CD4-positive, alpha-beta T cell treated with Interleukin-4 for 4 hours (primary cell): Measurements from ENCODE around the gene SPRED2.

ENCODE experiments used
- DNase-seq: peaks from one replicate; pipeline ENCODE4 v3.0.0-alpha.2; 2020

Gene SPRED2

DNA sequence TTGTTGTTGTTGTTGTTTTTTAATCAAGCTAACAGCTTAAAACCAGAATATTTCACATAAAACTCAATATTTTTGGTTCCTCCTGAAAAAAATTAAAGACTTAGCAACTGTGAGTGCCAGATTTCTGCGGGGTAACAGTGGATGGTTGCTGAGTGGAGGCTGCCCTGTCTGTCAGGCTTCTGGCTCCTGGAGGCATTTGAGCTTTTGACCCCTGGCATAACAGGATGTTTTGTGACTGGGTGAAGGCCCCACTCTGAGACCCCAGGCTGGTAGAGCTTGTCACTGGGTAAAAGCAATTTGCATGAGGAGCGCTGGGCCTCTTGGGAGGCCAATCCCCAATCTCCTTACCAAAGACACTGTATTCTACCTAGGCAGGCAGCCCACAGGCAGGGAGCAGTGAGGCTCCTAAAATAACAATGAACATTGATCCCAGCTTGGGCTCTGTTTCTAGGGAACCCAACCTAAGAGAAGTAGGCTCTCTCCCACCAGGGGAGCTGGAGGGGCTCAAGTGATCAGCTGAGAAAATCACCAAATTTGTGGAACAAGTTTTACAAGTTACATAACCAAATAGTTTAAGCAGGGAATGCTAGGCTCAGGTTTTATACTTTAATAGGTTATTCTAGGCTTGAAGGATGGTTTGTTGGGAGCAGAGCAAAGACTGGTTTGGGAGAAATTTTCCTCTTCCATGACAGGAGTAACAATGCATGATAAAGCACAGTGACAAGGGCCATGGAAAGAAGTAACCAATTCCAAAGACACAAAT lies 5.9 kb upstream of the SPRED2 start:
- DNase-seq: no peak

DNA sequence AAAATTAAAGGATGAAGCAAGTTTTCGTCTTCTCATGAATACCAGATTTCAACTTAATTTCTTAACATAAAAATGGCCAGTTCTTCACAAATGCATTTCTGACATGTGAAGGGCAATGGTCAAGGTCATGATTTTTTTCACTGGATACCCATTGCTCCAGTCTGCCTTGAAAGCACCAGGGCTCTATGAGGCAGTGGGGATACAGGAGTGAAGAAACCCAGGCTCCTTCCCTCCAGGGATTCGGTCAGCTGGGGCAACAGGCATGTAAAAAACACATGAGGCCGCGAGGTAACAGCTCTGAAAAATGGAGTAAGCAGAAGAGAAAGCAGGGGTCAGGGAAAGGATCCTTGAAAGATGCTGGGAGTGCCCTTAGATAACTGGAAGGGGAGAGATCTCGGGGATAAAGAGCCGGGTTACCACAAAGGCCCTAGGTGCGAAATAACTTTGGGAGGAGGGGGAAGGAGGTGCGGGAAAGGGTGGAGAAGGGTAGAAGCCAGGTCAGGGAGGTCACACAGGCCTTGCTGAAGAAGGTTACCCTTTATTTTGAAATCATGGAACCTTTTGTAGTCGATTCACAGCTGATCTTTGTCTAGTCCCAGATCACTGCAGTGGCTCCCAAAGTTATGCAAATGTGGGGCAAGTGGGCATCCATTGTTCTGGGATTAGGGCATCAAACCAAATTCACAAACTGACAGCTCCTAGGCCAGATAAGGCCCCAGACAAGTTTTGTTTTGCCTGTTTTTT lies 5.2 kb upstream of the SPRED2 start:
- DNase-seq: no peak

DNA sequence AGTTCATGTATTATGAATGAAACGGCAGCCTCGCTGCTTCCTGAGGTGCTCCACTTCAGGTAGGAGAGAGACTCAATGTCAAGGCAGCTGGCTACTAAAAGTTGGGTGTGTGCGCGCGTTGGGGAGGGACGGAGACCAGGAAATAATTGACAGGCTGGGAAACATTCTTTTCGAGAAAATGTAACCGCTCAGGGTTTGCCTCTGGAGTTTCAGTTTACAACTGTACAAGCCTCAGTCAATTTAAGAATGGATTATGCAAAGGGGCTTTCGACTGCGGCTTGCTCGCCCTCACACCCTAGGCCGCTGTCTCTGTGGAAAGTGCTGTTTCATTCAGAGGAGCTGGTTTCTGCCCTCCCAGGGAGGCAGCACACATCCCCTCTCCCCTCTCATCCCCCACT lies 4.4 kb upstream of the SPRED2 start:
- DNase-seq: no peak

DNA sequence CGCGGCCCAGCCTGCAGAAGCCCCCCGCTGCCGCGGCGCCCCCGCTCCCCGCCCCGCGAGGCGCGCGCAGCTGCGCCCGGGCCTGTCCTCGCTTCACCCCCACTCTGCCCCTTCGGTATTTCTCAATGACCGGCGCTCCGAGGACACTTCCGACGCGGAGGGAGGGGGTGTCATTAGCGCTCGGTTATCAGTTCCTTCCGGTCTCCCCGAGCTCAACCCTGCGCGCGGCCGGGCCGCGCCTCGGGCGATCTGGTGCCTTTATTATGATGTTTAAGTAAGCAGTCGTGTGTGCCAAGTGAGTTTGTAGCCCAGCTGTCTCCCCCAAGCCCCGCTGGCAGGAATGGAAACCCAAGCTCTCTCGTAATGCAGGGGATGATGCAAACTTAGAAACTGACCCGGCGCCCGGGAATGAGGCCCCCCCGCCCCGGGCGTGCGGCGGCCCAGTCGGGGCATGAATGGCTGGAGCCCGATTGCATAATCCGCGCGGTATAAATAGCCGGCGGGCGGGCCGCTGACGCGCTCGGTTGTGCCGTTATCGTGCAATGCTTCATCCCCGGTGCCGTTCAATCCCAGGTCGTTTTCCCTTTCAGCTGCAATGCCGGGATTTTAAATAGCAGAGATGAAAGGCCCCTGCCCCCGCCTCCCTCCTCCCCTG lies 3.9 kb upstream of the SPRED2 start:
- DNase-seq: peak; percentile 24

DNA sequence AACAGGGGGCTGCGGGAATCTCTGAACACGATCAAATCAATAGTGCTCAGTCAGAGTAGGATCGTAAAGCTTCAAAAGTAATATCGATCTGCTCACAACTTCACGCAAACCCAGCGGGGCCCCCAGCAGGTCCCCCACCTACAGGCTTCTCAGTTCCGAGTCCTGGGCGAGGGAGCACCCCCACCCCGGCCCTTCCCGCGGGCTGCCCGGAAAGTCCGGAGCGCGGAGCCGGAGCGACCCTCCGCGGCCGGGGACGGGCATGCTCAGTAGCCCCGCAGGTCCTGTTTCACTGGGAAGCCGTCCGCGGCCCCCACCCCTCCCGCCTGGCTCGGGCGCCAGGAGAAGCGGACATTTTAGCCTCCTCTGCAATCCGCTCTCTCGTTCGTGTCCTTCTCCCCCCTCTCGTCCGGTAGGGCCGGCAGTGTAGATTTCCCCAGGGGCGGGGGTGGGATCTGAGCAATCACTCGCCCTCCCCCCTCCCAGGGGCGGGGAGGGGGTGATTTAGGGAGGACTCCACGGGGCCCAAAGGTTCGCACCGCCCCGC lies 3.3 kb upstream of the SPRED2 start:
- peak; percentile 17 for DNase-seq

DNA sequence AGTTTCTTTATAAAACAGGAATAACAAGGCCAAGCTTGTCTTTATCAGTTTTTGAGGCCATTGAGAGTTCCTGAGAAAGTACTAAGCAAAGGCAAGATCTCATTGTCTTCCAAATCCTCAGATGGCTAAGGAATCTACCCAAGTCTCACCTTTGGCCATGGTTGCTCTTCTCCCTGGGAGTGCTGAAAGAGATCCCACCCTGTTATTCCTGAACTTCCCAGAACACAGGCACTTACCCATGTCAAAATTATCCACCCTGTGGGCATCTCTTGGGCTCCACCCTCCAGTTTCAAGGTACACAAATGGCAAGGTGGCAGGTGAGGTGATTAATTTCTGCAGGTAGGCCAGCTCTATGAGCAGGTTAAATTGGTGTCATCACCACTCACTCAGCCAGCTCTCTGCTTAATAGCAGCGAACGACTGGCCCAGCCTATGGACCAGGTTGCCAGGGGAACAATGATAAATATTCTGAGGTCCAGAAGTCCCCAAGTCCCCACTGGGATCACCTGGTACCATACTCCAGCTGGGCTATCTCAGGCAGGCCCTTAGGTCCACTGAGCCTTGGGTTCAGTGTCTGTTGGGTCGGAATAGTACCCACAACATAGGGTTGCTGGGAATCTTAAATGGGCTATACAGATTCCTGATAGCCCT lies 2.3 kb upstream of the SPRED2 start:
- no peak for DNase-seq

DNA sequence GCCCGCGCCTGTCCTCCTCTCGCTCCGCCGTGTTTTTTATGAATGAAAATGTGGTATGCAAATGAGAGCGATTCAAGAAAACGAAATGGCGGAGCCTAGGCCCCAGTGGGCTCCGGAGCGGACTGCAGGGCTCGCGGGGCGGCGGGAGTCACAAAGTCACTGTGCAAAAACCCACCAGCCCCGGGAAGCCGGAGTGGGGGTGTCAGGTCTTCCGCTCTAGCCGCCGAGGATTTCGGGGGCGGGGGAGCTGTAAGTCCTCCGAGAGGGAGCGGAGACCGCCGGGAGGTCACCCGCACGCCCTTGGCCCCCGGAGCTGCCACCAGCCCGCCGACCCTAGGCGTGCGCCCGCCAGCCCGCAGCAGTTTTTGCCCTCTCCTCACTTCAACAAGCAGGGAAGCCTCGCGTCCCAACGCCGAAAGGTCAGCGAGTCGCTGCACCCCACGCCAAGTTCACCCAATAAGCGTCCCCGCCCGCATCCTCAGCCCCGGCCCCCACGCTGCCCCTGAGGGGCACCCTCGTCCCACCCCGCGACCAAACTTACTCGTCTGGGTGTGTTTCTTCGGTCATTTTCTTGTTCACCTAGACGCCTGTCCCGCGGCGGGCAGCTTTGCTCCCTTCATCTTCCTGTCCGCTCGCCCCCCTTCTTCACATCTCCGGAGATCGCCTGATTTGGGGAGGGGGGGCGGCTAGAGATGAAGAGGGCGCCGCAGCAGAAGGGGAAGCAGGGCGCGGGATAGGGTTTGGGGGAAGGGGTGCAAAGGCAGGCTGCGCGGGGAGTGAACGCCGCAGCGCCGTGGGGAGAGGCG lies 775 bp downstream of the SPRED2 start:
- DNase-seq: peak; percentile 55

DNA sequence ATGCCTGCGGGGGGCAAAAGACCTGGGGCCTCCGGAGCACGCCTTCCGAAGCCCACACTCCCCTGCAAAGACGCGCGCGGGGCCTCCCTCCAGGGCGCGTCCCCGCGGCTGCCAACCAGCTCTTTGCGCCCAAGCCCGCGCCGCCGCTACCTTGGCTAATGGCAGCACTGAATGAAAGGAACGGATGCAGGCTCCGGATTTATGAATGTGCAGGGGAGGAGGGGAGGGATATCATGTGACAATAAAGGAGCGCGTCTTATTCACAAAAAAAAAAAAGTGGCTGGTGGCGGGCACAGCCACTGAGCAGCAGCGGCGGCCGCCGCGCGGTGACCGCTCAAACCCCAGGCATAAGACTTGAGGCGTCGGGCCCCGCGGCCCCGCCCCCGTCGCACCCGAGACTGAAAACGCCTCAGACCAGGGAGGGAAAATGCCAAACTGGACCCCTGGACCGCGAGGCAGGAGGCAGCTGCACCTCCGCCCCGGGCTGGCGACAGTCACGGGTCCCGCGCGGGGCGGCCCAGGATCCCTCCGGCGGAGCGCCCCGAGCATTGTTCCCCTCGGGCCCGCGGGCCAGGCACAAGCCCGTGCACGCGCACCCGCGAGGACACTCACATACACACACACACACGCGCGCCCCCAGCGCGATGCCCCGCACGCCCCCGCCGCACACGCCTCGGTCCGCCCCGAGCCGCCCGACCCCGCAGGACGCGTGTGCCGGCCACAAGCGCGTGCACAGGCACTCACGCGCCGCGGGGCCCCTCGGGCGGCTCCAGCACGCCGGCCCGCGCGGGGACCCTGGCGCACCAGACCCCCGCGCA lies 1.6 kb downstream of the SPRED2 start:
- DNase-seq: peak; percentile 59

DNA sequence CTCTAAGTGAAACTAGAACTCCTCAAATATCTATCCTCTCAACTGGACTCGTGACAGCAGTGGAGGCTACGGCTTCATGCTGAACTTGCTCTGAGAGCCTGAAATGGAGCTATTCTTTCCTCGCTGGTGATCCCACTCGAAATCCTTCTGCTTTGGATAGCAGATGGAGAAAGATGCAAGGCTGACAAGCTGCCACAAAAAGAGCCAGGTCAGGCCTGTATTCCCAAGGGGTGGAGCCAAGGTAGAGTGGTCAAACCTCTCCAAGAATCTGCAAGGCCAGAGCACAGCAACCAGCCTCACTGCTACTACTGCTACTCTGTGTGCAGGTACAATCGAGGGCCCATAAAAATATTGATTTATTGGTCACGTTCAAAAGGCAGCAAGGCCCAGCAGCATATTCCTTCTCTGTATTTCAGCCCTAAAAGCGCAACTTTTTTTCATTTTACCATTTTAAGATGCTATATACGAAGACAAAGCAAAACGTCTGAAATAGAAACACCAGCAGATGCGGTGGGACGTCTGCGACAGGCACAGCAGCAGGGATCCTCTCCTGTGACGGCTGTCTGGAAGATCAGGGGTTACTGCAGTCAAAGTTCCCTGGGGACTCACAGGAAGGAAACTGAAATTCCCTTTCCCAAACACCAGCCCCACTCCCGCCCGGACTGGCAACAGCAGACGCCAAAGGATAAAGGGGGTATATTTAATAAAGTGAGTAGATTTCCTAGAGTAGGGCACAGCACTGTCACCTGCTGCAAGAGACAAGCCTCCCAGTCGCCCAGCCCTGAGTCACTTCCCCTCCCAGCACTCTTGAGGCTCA lies 2.4 kb downstream of the SPRED2 start:
- no peak for DNase-seq

DNA sequence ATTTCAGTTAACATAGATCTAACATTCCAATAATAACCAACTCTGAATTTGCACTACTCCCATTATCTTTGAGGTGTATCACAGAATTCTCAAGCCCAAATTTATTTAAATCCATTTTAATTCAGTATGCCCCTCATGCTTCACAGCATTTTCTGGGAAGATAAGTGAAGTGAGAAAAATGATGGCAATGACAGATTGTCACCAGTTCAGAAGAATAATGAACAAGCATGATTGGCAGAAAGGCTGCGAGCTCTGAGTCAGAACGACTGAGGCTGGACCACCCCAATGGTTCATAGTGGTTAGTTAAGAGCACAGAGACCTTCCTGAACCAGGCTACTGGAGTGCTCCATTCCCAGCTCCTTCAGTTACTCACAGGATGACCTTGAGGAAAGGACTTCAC lies 4.9 kb downstream of the SPRED2 start:
- DNase-seq: no peak

DNA sequence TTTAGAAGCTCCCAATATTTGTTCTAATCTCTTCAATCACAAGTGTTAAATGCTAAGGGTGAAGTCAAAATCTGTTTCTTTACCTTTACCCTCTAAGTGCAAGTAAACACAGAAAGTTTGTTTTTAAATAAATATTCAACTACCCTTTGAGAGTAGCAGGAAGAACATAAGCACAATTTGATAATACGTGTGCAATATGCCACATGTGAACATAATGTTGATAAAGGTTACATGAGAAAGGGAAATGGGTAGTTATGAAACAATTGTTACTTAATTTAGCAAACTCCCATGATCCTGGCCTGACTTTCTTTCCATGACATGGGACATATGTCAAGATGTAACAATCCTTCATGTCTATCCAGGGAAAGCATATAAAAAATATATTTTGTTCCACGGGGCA lies 7.1 kb downstream of the SPRED2 start:
- DNase-seq: no peak

DNA sequence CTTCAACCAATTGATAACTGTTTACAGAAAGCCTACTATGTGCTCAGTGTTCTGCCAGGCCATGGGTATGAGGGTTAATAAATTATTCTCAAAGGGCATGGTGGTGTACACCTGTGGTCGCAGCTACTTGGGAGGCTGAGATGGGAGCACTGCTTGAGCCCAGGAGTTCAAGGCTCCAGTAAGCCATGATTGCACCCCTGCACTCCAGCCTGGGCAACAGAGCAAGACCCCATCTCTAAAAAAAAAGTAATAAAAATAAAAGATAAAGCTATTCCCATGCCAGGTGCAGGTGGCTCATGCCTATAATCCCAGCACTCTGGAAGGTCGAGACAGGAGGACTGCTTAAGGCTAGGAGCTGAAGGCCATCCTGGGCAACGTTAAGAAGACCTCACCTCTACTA lies 8.0 kb downstream of the SPRED2 start:
- DNase-seq: no peak

DNA sequence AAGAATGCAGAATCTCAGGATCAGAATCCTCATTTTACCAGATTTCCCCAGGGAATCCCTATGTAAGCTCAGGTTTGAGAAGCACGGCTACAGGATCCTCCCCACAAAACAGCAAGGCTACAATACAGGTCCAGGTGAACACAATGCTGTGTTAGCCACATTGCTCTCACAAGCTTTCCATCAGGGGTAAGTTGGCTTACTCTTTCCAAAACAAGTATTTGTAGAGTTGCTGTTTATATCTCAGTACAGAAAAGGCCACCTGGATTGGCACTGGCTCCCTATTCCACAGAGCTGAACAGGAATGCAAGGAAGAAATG lies 11.0 kb downstream of the SPRED2 start:
- no peak for DNase-seq

DNA sequence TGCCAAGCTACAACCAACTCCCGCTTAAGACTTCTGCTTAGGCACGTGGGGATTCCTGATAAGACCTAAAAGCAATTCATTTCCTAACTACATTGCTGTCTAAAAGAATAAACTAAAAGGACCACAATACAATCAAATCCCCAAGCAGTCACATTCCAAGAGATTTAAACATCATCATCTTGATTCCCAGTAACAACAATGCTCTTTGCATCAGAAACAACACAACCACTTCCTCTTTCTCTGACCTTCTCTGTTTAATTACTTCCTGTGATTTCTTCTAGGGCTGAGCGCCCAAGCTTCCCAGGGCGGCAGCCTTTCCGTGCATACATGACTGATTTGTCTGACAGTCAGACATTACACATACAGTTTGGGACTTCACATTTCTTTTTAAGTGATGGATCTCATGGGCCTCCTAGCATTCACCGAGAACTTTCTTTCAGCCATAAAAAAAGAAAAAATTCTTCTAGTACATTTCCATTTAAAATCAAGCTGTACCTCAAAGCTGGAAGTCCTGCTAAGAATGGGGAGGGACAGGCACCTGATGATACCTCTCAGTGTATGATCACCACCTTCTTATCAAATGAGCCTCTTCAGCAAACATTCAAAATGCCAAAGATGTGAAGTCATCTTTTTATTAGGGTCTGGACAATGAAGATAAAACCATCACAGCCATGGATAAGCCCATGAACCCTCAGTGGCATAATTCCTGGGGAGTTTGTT lies 11.5 kb downstream of the SPRED2 start:
- no peak for DNase-seq

DNA sequence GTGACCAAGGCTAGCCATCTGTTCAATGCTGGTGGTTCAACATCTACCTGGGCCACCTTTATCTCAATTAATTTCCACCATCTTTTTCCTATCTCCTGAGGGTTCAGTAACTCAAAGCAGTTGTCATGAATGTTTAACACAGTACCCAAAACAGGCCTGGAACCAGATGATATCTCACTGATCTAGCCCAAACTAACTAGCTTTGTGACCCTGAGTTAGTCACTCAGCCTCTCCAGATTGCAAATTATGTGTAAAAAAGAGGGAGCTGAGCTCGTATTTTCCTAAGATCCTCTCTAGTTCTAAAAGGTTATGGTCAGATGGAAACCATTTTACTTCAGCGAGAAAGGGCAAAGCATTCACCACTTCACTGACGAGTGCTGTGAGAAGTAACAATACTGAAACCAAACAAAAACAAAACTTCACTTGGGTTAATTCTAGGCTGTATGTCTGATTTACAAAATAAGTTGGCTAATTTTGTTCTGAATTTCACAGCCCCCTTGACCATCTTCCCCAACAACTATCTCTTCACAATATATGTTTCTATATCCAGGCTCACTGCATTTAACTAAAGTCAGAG lies 14.8 kb downstream of the SPRED2 start:
- no peak for DNase-seq

DNA sequence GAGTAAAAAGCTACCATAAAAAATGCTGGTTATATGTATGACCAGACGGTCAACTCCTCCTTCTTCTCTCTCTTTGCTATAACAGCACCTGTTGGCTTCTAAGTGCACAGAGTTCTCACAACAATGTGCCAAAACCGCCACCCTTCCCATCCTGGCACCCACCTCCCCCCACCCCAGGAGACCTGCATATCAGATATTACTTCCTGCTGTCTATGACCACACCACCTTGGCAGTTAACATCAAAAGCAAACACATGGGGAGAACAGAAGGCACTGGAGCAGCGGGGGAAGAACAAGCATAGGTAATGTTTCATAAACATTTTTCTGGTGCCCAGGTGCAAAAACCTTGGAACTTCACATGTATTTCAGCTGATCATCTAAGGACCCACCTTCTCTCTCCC lies 15.5 kb downstream of the SPRED2 start:
- no peak for DNase-seq

DNA sequence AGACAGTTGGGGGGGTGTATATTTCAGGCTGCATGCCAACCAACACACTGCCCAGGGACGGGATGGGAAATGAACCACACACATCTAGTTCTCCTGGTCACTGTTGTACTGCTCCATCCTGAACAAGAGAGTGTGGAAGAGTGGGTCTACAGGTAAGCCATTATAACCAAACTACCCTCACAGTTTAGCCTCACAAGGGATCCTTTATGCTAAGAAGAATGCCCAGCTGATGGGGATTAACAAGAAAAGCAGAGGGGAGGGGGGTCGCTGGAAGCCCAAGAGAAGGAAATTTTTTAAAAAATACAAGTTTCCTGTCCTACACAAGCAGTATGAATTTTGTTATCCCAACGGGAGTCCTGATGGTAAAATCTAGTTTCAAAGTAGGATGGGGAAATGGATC lies 16.1 kb downstream of the SPRED2 start:
- DNase-seq: no peak

DNA sequence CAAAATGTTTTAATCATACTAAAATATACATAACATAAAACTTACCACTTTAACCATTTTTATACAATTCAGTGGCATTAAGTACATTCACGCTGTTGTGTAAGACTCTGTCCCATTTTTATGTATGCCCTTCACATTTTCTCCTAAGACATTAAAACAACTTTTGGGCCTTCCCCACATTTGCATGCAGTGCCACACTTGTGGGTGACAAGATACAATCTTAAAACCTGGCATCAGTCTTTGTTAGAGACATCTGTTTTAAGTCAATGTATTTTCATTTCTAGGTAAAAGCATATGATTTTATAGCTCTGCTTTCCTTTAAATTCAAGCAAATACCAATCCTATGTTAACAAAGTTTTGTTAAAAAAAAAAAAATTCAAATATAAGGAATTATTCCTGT lies 17.3 kb downstream of the SPRED2 start:
- DNase-seq: no peak

DNA sequence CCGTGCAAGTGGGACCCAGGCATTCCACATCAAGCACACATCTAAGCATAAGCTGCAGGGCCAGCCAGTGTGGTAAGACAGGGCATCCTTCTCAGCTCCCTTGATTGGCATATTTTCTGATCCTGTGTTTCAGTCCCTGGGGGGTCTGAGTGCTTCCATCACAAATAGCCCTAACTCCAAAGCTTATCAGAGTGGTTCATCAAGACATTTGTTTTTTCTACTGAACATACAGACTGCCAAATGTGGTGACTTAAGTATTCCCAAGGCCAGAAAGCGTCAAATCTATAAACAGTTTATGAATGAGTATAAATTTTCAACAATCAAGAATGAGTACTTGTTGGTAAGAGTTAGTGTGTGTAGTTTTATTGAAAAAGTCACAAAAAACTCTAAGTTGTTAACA lies 18.8 kb downstream of the SPRED2 start:
- no peak for DNase-seq

DNA sequence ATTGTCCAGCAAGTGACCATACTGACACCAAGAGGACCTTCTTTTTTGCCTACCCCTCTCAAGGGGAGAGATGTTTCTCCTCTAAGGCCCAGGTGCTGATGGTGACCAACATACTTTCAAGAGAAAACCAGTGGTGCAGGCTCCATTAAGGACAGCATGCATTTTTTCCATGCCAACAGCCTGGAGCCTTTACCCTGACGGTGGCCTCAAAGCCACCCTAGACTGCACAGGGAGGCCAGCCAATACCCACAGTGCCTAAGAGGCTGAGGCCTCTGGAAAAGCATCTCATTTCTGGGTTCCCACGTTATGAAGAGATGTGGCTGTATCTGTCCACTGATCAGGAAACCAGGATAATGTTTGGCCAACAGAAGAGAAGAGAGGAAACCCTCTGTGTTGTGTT lies 19.3 kb downstream of the SPRED2 start:
- no peak for DNase-seq
